PC-3 (cell line): Measurements from ENCODE around the gene PYGM. TPM values are rescaled to one million over a fixed set of nuclear protein-coding genes. Genes with fewer than 3 reads are reported as not detected.

ENCODE experiments used
- ATAC-seq: fragments of 200-7000 bp; cut with Tn5 transposase; 2 replicates; pipeline ENCODE4 v1.9.1; 2020; ENCODE audit warnings: mild to moderate bottlenecking, moderate library complexity
- BruUV-seq: library from RNA; stranded (reverse); fragments of 400-500 nt; replicated peaks from 2 replicates; lab custom pipeline; 2021; lab: Mats Ljungman, UMichigan
- CTCF ChIA-PET: fragments of 300-600 bp; sonication (Branson Sonifier 250); formaldehyde crosslinking; loops from one replicate; lab custom pipeline; 2022; ENCODE audit warnings: antibody characterized with exemption; lab: Charles Lee
- POLR2A ChIA-PET: fragments of 300-600 bp; sonication (Branson Sonifier 250); formaldehyde crosslinking; loops from one replicate; lab custom pipeline; 2022; ENCODE audit warnings: antibody characterized with exemption; ENCODE audit not compliant: unreplicated experiment; lab: Charles Lee
- DNase-seq: peaks from one replicate; pipeline ENCODE4 v3.0.0-alpha.2; 2015
- H2AFZ ChIP-seq: fragments of 300-600 bp; sonication (generic); 2 replicates; pipeline ENCODE4 v1.6.0; 2016; ENCODE audit warnings: antibody characterized with exemption, low read length
- H3F3A ChIP-seq: fragments of 300-600 bp; sonication (generic); one replicate; pipeline ENCODE4 v1.6.0; 2017; ENCODE audit warnings: antibody characterized with exemption, low read length, control low read depth, mild to moderate bottlenecking; ENCODE audit not compliant: unreplicated experiment
- H3K27ac ChIP-seq: fragments of 300-600 bp; sonication (generic); 2 replicates; pipeline ENCODE4 v1.5.1; 2016; ENCODE audit warnings: mild to moderate bottlenecking, low read length
- H3K27me3 ChIP-seq: fragments of 300-600 bp; sonication (generic); 2 replicates; pipeline ENCODE4 v1.6.1; 2016; ENCODE audit warnings: low read length, mixed read lengths
- H3K36me3 ChIP-seq: fragments of 300-600 bp; sonication (generic); 2 replicates; pipeline ENCODE4 v1.6.1; 2016; ENCODE audit warnings: low read depth, mixed run types, low read length, mixed read lengths
- H3K4me1 ChIP-seq: fragments of 300-600 bp; sonication (generic); 2 replicates; pipeline ENCODE4 v1.5.1; 2016; ENCODE audit warnings: low read length; ENCODE audit not compliant: insufficient read depth
- H3K4me2 ChIP-seq: fragments of 300-600 bp; sonication (generic); 2 replicates; pipeline ENCODE4 v1.6.0; 2016; ENCODE audit warnings: low read length
- H3K4me3 ChIP-seq: fragments of 300-600 bp; sonication (generic); 2 replicates; pipeline ENCODE4 v1.5.1; 2016; ENCODE audit warnings: mild to moderate bottlenecking, low read length, mixed read lengths
- H3K79me2 ChIP-seq: fragments of 300-600 bp; sonication (generic); 2 replicates; pipeline ENCODE4 v1.6.1; 2017; ENCODE audit warnings: low read length, mixed read lengths
- H3K9ac ChIP-seq: fragments of 300-600 bp; sonication (generic); 2 replicates; pipeline ENCODE4 v1.6.0; 2016; ENCODE audit warnings: mild to moderate bottlenecking, low read length
- H3K9me2 ChIP-seq: fragments of 300-600 bp; sonication (generic); replicated peaks from 2 replicates; pipeline ENCODE4 v1.6.1; 2016; ENCODE audit warnings: mixed run types, low read length, mixed read lengths
- H3K9me3 ChIP-seq: fragments of 300-600 bp; sonication (generic); 2 replicates; pipeline ENCODE4 v1.6.1; 2016; ENCODE audit warnings: low read length, mixed read lengths
- H4K20me1 ChIP-seq: fragments of 300-600 bp; sonication (generic); 2 replicates; pipeline ENCODE4 v1.6.1; 2016; ENCODE audit warnings: low read length, mixed read lengths
- CTCF ChIP-seq: fragments of 300-600 bp; sonication (generic); conservative IDR thresholded peaks from 2 replicates; pipeline ENCODE4 v1.5.1; 2017; ENCODE audit warnings: antibody characterized with exemption, low read depth, mild to moderate bottlenecking, low read length
- EZH2phosphoT487 ChIP-seq: fragments of 300-600 bp; sonication (generic); IDR thresholded peaks from 2 replicates; pipeline ENCODE4 v1.6.1; 2018; ENCODE audit warnings: mild to moderate bottlenecking, antibody characterized with exemption, low read length, borderline replicate concordance
- intact Hi-C: fragments of 100-400 bp; cut with micrococcal nuclease; formaldehyde crosslinking; loops from 2 replicates; pipeline ENCODE4 v1.9.0; 2023
- total RNA-seq: library from RNA; depleted of rRNA; stranded (reverse); fragments of >200 nt; gene quantifications from 2 replicates; pipeline ENCODE4 v1.2.3, GENCODE V29; 2014

Gene PYGM
- total RNA-seq, 1 experiment from 2014 or later = 0.95 TPM

- no peaks in the 10 kb centered on the region for H4K20me1 ChIP-seq
- no peaks in the 10 kb centered on the region for H3K9me2 ChIP-seq
- POLR2A ChIA-PET = no interaction called here
- H3F3A ChIP-seq = no peaks in the 10 kb centered on the region
- no peak for TF ChIP-seq CTCF
- no peak for DNase-seq
- CTCF ChIA-PET = no interaction called here
- no peaks in the 10 kb centered on the region for H3K79me2 ChIP-seq
- H3K4me2 ChIP-seq = no peak overlapping the region; the same call in 1 of the 2 replicates
- H3K27me3 ChIP-seq = peaks cover 27% of the 10 kb centered on the region
- no TSS peak for BruUV-seq
- H3K4me1 ChIP-seq = peaks cover 3% of the 10 kb centered on the region; the same call in 1 of the 2 replicates
- intact Hi-C loops = loop anchor here (1.0 kb wide), 1 partner anchor 36 kb away; no protein-coding TSS in a partner anchor
- no peak overlapping the region for H2AFZ ChIP-seq
- H3K9ac ChIP-seq = no peak overlapping the region
- no peak overlapping the region for H3K27ac ChIP-seq
- no peak overlapping the region for H3K4me3 ChIP-seq
- no peak for ATAC-seq
- H3K9me3 ChIP-seq = no peaks in the 10 kb centered on the region
- H3K36me3 ChIP-seq = no peaks in the 10 kb centered on the region
These were observed 35.6 kb downstream of the PYGM start for GRCh38 chr11:64723907-64724862.

- H3K9ac ChIP-seq = no peak within 1 kb of the TSS
- POLR2A ChIA-PET = no interaction called here
- intact Hi-C loops = loop anchor here (1.0 kb wide), 1 partner anchor 35 kb away; no protein-coding TSS in a partner anchor
- no TSS peak for BruUV-seq
- H3K4me1 ChIP-seq = peaks cover 3% of the 10 kb centered on the region; the same call in 1 of the 2 replicates
- H3K4me2 ChIP-seq = peak within 1 kb of the TSS; percentile 99
- no peaks in the 10 kb centered on the region for H3K9me2 ChIP-seq
- H3F3A ChIP-seq = no peaks in the 10 kb centered on the region
- peak within 1 kb of the TSS; percentile 70 for H3K4me3 ChIP-seq
- no peaks in the 10 kb centered on the region for H4K20me1 ChIP-seq
- H3K9me3 ChIP-seq = no peaks in the 10 kb centered on the region
- ATAC-seq (peak; percentile 100), DNase-seq (peak; percentile 91)
- H3K36me3 ChIP-seq = no peaks in the 10 kb centered on the region
- H3K27ac ChIP-seq = no peak within 1 kb of the TSS
- TF ChIP-seq EZH2phosphoT487 = no peak
- TF ChIP-seq CTCF = peak; percentile 99
- no peaks in the 10 kb centered on the region for H3K79me2 ChIP-seq
- peaks cover 34% of the 10 kb centered on the region for H3K27me3 ChIP-seq
- H2AFZ ChIP-seq = peak within 1 kb of the TSS; percentile 99
- CTCF ChIA-PET = no interaction called here
These were observed 36.5 kb downstream of the PYGM start, which contains the start of gene NRXN2 for GRCh38 chr11:64723117-64723906. Gene NRXN2 (minus strand): TSS chr11:64723197. CDS start chr11:64713699, 9,498 bp downstream.
